EH (cell line): ENCODE data around the gene CCDC106.

Experiments
- DNase-seq: peaks from one replicate; pipeline ENCODE4 v3.0.0-alpha.2; 2015; ENCODE audit warnings: low read depth

CCDC106 gene

DNA sequence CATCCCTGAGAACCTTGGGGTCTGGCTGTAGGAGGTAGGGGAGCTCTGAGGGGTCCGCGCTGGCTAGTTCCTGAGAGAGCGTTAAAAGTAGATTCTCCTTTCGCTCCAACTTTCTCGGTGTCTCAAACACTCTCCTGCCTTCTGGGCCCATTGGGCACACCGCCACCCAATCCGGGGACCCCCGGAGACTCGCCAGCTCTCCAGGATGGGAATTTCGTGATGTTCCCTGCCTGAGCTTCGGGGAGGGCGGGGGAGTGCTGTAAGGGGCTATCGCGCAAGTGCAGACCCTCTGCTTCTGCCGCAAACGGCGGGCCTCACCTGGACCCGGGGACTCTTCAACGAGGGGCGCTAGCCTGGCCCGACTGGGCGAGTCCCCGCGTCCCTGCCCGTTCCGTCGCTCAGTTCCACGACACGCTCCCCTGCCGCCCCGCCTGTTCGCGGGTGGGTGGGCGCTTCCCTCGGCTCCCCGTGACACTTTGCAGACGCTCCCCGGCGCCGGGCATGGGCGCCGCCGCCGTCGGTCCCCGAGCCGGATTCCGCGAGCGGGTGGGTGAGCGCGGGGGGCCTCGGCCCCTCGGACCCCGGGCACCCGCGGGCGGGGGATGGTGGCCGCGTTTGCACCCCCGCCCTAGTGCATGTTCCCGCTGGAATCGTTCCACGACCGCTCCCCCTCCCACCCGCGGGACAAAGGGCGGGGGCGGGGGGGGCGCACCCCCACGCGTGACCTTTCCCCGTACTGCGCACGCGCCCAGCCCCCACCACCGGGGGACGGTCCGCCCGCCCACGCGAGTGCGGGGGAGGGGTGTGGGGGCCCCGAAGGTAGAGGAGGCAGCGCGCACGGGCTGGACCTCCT, at the start of gene CCDC106:
CCDC106 (plus strand) TSS at position 481 of the 853 bp plus-strand sequence. CDS start 835 bp downstream, outside the sequence.
- peak; percentile 65 for DNase-seq

DNA sequence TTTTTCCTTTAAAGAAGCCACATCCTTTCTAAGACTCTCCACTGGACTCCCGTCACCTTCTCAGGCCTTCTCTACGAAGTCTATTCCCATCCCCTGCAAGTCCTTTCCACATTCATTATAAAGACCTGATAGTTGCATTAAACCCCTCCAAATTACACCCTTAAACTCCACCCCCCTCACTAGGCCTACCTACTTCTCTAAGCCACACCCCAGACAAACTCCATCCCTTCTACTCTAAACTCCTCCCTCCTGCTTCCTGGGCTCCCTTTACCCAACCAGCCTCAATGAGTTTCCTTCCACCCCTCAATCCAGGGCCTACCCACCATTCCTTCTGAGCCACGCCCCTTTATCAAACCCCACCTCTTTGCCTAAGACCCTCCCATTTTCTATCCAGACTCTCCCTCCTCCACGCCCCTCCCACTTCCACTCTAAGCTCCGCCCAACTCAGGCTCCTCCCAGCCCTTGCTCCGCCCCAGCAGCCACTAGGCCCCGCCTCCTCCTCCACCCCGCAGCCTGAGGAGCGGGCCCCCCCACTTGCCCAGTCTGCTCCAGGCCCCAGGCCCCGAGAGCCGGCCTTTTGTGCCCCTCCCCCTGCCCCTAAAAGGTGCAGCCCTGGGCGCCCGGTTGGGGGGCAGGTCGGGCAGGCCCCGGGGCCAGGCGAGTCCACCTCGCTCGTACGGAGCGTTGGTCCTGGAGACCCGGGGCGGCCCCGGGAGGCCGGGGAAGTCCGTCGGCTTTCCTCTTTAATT, 49.1 kb upstream of the CCDC106 start:
- peak; percentile 97 for DNase-seq

GRCh38 chr19:55599468-55599841, 48.6 kb upstream of the CCDC106 start, which contains the start of gene FIZ1:
TSS of gene FIZ1 (minus strand) at chr19:55599517. CDS start at chr19:55597865, 1,652 bp downstream.
- DNase-seq: peak; percentile 99

DNA sequence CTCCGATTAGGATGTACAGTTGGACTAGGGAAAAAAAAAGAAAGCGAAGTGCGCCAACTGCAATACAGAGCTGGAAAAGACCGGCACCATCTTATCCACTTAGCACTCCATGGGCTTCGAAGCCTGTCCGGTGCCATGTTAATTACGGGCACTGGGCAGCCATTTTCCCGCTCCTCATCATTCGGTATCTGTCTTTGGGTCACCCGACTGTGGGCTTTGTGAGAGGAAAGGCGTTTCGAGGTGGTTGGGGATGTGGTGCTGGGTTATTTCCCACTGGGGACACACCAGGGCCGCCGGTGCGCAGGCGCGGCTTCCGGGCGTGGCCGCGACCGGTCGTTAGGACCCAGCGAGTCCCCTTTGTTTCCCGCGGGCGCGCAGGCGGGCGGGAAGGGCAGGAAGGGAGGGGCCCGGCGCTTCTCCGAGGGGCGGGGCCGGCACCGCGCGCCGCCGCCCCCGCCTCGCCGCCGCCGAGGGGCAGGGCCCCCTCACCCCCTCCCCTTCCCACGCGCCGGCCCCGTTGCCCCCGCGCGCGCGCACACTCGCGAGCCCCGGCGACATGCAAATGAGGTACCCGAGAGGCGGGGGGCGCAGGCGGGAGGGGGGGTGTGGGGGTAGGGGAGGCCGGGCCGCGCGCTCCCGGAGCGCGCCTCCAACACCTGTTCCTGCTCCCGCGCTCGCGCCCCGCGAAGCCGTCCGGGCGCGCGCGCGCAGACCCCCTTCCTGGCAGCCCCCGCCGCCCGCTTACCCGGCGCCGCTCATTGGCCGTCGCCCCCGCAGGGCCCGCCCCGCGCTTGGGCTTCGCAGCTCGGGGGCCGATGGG, 48.0 kb upstream of the CCDC106 start, which contains the start of gene ZNF524:
ZNF524 (plus strand) TSS at position 447 of the 820 bp plus-strand sequence. CDS start 1,825 bp downstream, outside the sequence.
- DNase-seq: peak; percentile 91

GRCh38 chr19:55600662-55601028, 47.4 kb upstream of the CCDC106 start:
- DNase-seq: no peak

DNA sequence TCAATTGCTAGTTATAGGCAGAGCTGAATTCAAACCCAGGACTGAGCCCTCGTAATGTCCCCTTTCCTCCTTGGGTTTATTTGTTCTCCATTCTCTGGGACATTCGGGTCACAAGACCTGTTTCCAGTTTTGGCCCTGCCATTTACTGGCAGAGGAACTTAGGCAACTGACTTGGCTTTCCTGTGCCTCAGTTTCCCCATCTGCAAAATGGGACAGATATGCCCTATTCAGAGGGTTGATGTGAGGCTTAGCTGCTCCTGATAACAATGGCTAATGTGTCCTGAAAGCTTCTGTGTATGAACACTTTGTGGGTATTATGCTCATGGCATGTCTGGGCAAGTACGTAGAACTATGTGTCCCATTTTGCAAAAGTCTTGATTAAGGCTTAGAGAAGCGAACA, 46.9 kb upstream of the CCDC106 start:
- no peak for DNase-seq

GRCh38 chr19:55602104-55603001, 45.7 kb upstream of the CCDC106 start:
- no peak for DNase-seq

- DNase-seq: no peak
Observed at GRCh38 chr19:55603115-55603514, 44.9 kb upstream of the CCDC106 start.

DNA sequence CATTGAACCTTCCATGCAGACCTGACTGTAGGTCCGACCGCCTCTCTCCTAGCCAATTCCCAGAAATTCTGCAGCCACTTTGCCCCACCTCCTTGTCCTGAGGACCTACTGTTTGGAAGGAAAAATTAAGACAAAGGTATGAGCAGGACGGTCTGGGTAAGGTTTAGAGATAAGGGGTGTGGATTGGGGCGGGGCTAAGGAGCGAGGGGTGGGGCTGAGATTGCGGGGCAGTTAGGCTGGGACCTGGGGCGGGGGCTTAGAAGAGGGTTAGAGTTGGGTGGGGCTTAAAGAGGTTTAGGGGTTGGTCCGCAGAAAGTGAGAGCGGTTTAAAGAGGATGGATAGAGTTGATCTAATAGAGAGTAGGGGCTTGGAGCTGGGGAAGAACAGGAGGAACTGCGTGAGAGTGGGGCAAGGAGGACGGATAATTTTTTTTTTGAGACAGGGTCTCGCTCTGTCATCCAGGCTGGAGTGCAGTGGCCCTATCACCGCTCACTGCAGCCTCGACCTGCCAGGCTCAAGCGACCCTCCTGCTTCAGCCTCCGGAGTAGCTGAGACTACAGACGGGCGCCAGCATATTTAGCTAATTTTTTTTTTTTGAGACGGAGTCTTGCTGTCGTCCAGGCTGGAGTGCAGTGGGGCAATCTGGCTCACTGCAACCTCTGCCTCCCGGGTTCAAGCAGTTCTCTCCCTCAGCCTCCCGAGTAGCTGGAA, 44.3 kb upstream of the CCDC106 start:
- no peak for DNase-seq

GRCh38 chr19:55605207-55605636, 42.8 kb upstream of the CCDC106 start:
- DNase-seq: peak; percentile 98

- DNase-seq: peak; percentile 88
Observed at GRCh38 chr19:55605637-55606470, 42.2 kb upstream of the CCDC106 start, which contains the start of gene ZNF865. TSS of gene ZNF865 (plus strand) at chr19:55605647. CDS start at chr19:55613619, 7,972 bp downstream.

DNA sequence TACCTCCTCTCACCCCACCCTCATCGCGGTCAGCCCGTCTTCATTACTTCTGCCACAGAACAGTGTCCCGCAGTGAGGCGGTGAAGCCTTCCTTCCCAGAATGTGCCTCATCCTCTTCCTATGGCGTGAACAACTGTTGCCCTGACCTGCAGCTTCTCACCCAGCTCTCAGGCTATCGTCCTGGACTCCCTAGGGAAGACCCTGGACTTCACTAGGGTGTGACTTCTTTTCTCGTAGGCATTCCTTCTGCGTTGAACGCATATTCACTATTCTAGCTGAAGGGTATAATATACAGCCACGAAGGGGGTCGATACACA, 41.6 kb upstream of the CCDC106 start:
- no peak for DNase-seq

DNA sequence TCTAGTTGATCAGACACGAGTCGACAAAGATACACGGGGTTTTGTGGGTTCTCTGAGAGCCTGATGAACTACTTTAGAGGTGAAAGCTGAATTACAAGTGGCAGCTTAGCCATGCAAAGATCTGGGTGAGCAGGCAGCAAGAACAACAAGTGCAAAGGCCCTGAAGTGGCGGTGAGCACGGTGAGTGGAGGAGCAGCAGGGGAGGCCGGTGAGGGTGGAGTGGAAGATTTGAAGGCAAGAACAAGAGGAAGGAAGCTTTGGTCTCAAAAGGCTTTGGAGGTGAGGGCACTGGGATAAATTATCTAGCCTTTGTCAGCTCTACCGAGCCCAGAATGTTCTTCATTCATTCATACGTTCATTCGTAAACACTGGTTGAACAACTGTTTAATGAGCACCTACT, 41.2 kb upstream of the CCDC106 start:
- no peak for DNase-seq

GRCh38 chr19:55609326-55609725, 38.7 kb upstream of the CCDC106 start:
- DNase-seq: no peak

DNA sequence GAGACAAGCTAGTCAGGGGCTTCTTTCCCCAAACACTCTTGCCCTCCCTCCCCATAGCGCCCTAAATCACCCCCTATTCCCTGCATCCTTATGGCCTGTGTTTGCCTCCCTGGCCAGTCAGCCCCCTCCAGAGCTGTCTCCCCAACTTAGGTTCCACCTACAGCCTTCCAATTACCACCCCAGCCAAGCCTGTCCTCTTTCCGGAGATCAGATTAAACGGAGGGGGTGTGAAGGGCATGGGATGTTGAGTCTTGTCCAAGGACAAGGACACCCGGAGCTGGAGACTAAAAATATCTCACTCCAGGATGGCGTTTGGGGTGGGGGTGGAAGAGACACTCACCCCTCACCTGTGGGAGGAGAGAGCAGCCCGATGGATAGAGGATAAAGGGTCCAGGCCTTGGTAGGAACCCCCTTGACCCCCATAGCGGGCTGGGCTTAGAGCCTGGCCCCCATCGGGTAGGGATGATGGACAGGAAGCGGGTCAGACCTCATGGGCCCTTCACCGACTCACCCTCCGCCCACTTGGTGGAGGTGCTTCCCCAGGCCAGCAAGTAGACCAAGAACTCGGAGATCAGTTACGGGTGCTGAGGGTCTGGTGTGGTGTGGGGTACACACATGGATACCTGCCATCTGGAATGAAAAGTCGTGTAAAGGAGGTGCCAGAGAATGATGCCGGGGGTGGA, 36.6 kb upstream of the CCDC106 start:
- DNase-seq: no peak

DNA sequence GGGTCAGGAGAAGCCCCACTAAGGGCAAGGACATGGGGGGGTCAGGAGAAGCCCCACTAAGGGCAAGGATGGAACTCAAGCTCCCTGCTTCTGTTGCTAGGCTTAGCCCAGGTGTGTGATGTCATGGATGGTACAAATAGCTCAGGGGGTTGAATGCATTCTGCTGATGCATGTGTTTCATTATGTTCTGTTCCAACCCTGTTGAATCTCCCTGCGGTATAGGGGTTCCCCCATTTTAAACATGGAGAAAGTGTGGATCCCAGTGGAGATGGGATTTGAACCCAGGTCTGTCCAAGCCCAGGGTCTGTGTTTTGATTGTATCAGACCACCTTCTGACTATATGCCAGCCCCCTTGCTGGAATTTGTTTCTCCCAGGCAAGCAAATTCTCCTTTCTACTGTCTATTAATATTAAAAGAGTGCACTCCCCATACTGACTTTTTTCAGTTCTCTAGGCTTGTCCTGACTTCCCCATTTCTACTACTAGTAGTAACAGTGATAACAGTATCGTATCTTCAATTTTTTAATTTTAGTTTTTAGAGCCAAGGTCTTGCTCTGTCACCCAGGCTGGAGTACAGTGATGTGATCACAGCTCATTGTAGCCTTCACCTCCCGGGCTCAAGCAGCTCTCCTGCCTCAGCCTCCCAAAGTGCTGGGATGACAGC, 35.9 kb upstream of the CCDC106 start:
- DNase-seq: no peak

DNA sequence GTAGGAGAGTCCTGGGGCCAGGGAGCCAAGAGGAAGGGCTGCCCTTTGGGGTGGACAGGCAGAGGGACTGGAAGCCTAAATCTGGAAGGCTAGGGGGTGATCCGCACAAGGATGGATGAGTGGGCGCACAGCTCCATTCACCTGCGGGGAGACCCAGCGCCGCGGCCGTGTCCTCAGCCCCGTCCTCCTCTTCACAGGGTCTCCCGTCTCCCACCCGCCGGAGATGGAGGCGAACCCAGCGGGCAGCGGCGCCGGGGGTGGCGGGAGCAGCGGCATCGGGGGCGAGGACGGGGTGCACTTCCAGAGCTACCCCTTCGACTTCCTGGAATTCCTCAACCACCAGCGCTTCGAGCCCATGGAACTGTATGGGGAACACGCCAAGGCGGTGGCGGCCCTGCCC, 34.6 kb upstream of the CCDC106 start:
- DNase-seq: no peak
